Right ventricle myocardium inferior (tissue), 1 donor: ENCODE measurements around the gene NOL4L. TPM values are rescaled to one million over a fixed set of nuclear protein-coding genes. Genes with fewer than 3 reads are reported as not detected.

ENCODE experiments used
- ATAC-seq: fragments of 200-7000 bp; cut with Tn5 transposase; one replicate; pipeline ENCODE4 v1.9.1; 2020; ENCODE audit warnings: mild to moderate bottlenecking, moderate library complexity
- DNase-seq: peaks from one replicate; pipeline ENCODE4 v3.0.0; 2021; ENCODE audit errors: missing footprints
- intact Hi-C: fragments of 100-400 bp; cut with DNase I; formaldehyde crosslinking; loops from one replicate; pipeline ENCODE4 v1.11.0; 2022
- total RNA-seq: library from RNA; stranded (reverse); fragmentation: NEBNext Ultra II Directional; extraction: Animal tissue kit (Norgen Biotek cat#: 25700); gene quantifications from one replicate; pipeline ENCODE4 v1.2.1, GENCODE V29; 2021
- donor health status: DM: no; HTN: yes; CAD: no; lungs with severe emphysema.

Gene NOL4L
- total RNA-seq, 1 donor from 2014 or later: 4.3 TPM

GRCh38 chr20:32400476-32400875, 184.7 kb downstream of the NOL4L start:
- intact Hi-C loops: no loop called here
- DNase-seq (no peak), ATAC-seq (no peak)

- DNase-seq: no peak
- intact Hi-C loops: no loop called here
- no peak for ATAC-seq
These were observed 187.5 kb downstream of the NOL4L start for GRCh38 chr20:32397567-32398084.

- DNase-seq (no peak), ATAC-seq (no peak)
- intact Hi-C loops: no loop called here
These were observed 188.4 kb downstream of the NOL4L start for GRCh38 chr20:32396646-32397160.

GRCh38 chr20:32395066-32395465, 190.1 kb downstream of the NOL4L start:
- ATAC-seq: no peak
- intact Hi-C loops: no loop called here
- no peak for DNase-seq

Other genes with a start within 250 kb of the NOL4L start
- gene ASXL1, start 227.0 kb downstream of the NOL4L start, total RNA-seq: 23.1 TPM
- not detected for gene C20orf203, start 88.6 kb upstream of the NOL4L start, total RNA-seq
- gene COMMD7, start 158.1 kb upstream of the NOL4L start, total RNA-seq: 48.6 TPM
- 0.32 TPM for gene DNMT3B, start 177.1 kb upstream of the NOL4L start, total RNA-seq
- 64.8 TPM for gene MAPRE1, start 234.6 kb upstream of the NOL4L start, total RNA-seq